B cell (primary cell): ENCODE measurements around the gene ZMYM4.

Experiments used
- CTCF ChIP-seq: fragments of 200-600 bp; IDR thresholded peaks from one replicate; pipeline ENCODE4 v1.8.0; 2022; ENCODE audit warnings: antibody characterized with exemption, mild to moderate bottlenecking
- EZH2 ChIP-seq: IDR thresholded peaks from 2 replicates; pipeline ENCODE4 v1.6.1; 2012; ENCODE audit warnings: borderline replicate concordance, low read depth, mild to moderate bottlenecking, moderate library complexity, low read length; ENCODE audit not compliant: insufficient read depth, poor library complexity, severe bottlenecking

- TF ChIP-seq CTCF, result no peak
- TF ChIP-seq EZH2, result no peak
Measured at GRCh38 chr1:35243691-35244090, 24.8 kb upstream of the ZMYM4 start.
